Measurements from ENCODE around the gene DDX43.

The DDX43 gene

DNA sequence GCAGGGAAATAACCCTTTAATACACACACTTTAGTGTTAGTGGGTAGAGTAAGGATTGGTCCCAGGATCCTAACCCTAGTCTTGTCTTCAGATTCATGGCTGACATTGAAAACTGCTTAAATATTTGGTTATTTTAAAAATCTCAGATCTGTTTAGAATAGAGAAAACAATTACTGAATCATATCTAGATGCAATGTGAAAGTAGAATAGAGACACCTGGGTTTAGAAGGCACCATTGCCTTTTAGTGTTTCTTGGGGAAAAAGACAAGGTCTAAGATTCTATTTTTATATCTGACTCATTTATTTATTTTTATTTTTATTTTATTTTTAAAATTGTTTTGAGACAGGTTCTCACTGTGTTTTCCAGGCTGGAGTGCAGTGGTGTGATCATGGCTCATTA lies 6.0 kb downstream of the DDX43 start:
- Histone ChIP-seq H2AFZ (ENCODE audit: low read length) (no peak overlapping the region), H3K79me2 (ENCODE audit: insufficient read depth, low read length) (no peaks in the 10 kb centered on the region), H3K36me3 (ENCODE audit: insufficient read depth, low read length) (no peaks in the 10 kb centered on the region), H3K9me3 (ENCODE audit: insufficient read depth, low read depth, low read length) (no peaks in the 10 kb centered on the region), H3F3A (ENCODE audit: low read depth) (no peaks in the 10 kb centered on the region), H4K20me1 (ENCODE audit: insufficient read depth, low read length, poor library complexity, severe bottlenecking) (no peaks in the 10 kb centered on the region), H3K9me2 (replicated peaks; ENCODE audit: low read depth, low read length) (no peaks in the 10 kb centered on the region), H3K9ac (ENCODE audit: low read depth, low read length, poor library complexity, severe bottlenecking) (no peak overlapping the region), H3K4me2 (ENCODE audit: low read depth, low read length, poor library complexity, severe bottlenecking) (no peak overlapping the region), H3K27me3 (ENCODE audit: insufficient read depth, low read length, poor library complexity, severe bottlenecking) (no peaks in the 10 kb centered on the region), H3K4me3 (ENCODE audit: low read length, poor library complexity, severe bottlenecking) (no peak overlapping the region), H3K4me1 (ENCODE audit: insufficient read depth, low read length, poor library complexity, severe bottlenecking) (no peaks in the 10 kb centered on the region)
- no peak for TF ChIP-seq EZH2phosphoT487 (IDR thresholded peaks at IDR 0.05; ENCODE audit: borderline replicate concordance)
- TF ChIP-seq, protein P1, sequence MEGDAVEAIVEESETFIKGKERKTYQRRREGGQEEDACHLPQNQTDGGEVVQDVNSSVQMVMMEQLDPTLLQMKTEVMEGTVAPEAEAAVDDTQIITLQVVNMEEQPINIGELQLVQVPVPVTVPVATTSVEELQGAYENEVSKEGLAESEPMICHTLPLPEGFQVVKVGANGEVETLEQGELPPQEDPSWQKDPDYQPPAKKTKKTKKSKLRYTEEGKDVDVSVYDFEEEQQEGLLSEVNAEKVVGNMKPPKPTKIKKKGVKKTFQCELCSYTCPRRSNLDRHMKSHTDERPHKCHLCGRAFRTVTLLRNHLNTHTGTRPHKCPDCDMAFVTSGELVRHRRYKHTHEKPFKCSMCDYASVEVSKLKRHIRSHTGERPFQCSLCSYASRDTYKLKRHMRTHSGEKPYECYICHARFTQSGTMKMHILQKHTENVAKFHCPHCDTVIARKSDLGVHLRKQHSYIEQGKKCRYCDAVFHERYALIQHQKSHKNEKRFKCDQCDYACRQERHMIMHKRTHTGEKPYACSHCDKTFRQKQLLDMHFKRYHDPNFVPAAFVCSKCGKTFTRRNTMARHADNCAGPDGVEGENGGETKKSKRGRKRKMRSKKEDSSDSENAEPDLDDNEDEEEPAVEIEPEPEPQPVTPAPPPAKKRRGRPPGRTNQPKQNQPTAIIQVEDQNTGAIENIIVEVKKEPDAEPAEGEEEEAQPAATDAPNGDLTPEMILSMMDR (conservative IDR thresholded peaks at IDR 0.05; ENCODE audit: low read length) = no peak

DNA sequence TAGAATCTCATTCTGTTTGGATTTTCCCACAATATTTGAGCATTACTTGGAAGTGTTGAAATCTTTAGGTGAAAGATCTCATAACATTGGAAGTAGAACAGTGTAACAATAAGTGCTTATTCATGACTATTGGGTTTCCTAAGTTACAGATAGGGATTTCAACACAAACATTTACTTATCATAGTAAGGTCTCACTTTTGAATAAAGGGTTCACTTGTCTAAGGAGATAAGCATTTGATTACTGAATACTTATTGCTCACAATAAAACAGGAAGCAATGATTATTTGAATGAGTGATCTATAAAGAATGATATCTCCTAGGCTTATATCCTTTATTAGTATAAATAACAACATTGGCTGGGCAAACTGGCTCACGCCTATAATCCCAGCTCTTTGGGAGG lies 14.8 kb downstream of the DDX43 start:
- Histone ChIP-seq H2AFZ (ENCODE audit: low read length) (no peak overlapping the region), H3K9me2 (replicated peaks; ENCODE audit: low read depth, low read length) (no peaks in the 10 kb centered on the region), H4K20me1 (ENCODE audit: insufficient read depth, low read length, poor library complexity, severe bottlenecking) (no peaks in the 10 kb centered on the region), H3K9me3 (ENCODE audit: insufficient read depth, low read depth, low read length) (no peaks in the 10 kb centered on the region), H3F3A (ENCODE audit: low read depth) (no peaks in the 10 kb centered on the region), H3K9ac (ENCODE audit: low read depth, low read length, poor library complexity, severe bottlenecking) (no peak overlapping the region), H3K4me2 (ENCODE audit: low read depth, low read length, poor library complexity, severe bottlenecking) (no peak overlapping the region), H3K27me3 (ENCODE audit: insufficient read depth, low read length, poor library complexity, severe bottlenecking) (no peaks in the 10 kb centered on the region), H3K79me2 (ENCODE audit: insufficient read depth, low read length) (no peaks in the 10 kb centered on the region), H3K36me3 (ENCODE audit: insufficient read depth, low read length) (no peaks in the 10 kb centered on the region), H3K4me1 (ENCODE audit: insufficient read depth, low read length, poor library complexity, severe bottlenecking) (no peaks in the 10 kb centered on the region), H3K4me3 (ENCODE audit: low read length, poor library complexity, severe bottlenecking) (no peak overlapping the region)
- TF ChIP-seq EZH2phosphoT487 (IDR thresholded peaks at IDR 0.05; ENCODE audit: borderline replicate concordance) = no peak
- TF ChIP-seq, protein P1 (conservative IDR thresholded peaks at IDR 0.05; ENCODE audit: low read length) = no peak

DNA sequence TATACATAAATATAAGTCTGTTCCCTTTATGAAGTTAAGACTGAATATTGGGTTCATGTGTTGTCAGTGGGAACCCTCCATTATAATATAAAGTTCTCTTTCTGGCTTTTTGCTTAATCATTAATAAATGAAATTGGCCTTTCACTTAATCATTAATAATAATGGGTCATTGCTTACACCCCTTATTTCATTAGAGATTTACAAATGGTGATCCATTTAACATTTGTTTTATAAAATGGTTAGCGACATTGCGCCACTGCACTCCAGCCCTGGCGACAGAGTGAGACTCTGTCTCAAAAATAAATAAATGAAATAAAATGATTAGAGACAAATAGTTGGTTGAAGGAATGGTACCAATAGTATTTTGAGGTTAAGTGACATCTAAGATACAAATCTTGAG lies 18.5 kb downstream of the DDX43 start:
- no peaks in the 10 kb centered on the region for H3K27me3 ChIP-seq (ENCODE audit: insufficient read depth, low read length, poor library complexity, severe bottlenecking)
- no peaks in the 10 kb centered on the region for H3F3A ChIP-seq (ENCODE audit: low read depth)
- H3K79me2 ChIP-seq (ENCODE audit: insufficient read depth, low read length) = no peaks in the 10 kb centered on the region
- no peaks in the 10 kb centered on the region for H4K20me1 ChIP-seq (ENCODE audit: insufficient read depth, low read length, poor library complexity, severe bottlenecking)
- no peak overlapping the region for H2AFZ ChIP-seq (ENCODE audit: low read length)
- no peaks in the 10 kb centered on the region for H3K4me1 ChIP-seq (ENCODE audit: insufficient read depth, low read length, poor library complexity, severe bottlenecking)
- H3K9me3 ChIP-seq (ENCODE audit: insufficient read depth, low read depth, low read length) = no peaks in the 10 kb centered on the region
- H3K9ac ChIP-seq (ENCODE audit: low read depth, low read length, poor library complexity, severe bottlenecking) = no peak overlapping the region
- no peak overlapping the region for H3K4me2 ChIP-seq (ENCODE audit: low read depth, low read length, poor library complexity, severe bottlenecking)
- no peaks in the 10 kb centered on the region for H3K9me2 ChIP-seq (replicated peaks; ENCODE audit: low read depth, low read length)
- H3K4me3 ChIP-seq (ENCODE audit: low read length, poor library complexity, severe bottlenecking) = no peak overlapping the region
- TF ChIP-seq, protein P1 (conservative IDR thresholded peaks at IDR 0.05; ENCODE audit: low read length) = no peak
- no peak for TF ChIP-seq EZH2phosphoT487 (IDR thresholded peaks at IDR 0.05; ENCODE audit: borderline replicate concordance)
- H3K36me3 ChIP-seq (ENCODE audit: insufficient read depth, low read length) = no peaks in the 10 kb centered on the region

All from Loucy (cell line).